Upper lobe of left lung (tissue), 6 donors: ENCODE measurements around the gene MALSU1. TPM values are rescaled to one million over a fixed set of nuclear protein-coding genes. Genes with fewer than 3 reads are reported as not detected.

Experiments used
- ATAC-seq, 2 donors: fragments of 200-7000 bp; cut with Tn5 transposase; one replicate each; pipeline ENCODE4 v1.9.1; 2022; ENCODE audit warnings: mild to moderate bottlenecking in 2 of 2, moderate library complexity in 2 of 2; ENCODE audit not compliant: low FRiP score in 2 of 2
- DNase-seq, 2 donors: peaks; one replicate each; pipeline ENCODE4 v3.0.0-alpha.2; 2019 to 2020
- H3K27ac ChIP-seq, 4 donors: fragments of 200-600 bp; sonication (generic); one replicate each; pipeline ENCODE4 v1.5.1; 2016 to 2019
- H3K27me3 ChIP-seq, 4 donors: fragments of 200-600 bp; sonication (generic); one replicate each; pipeline ENCODE4 v1.5.1; 2017 to 2019
- H3K36me3 ChIP-seq, 4 donors: fragments of 200-600 bp; sonication (generic); one replicate each; pipeline ENCODE4 v1.5.1; 2016 to 2019
- H3K4me1 ChIP-seq, 4 donors: fragments of 200-600 bp; sonication (generic); one replicate each; pipeline ENCODE4 v1.5.1; 2018 to 2019
- H3K4me3 ChIP-seq, 4 donors: fragments of 200-600 bp; sonication (generic); one replicate each; pipeline ENCODE4 v1.5.1; 2017 to 2019; ENCODE audit warnings: mild to moderate bottlenecking in 2 of 4, moderate library complexity in 1 of 4
- H3K9me3 ChIP-seq, 4 donors: fragments of 200-600 bp; sonication (generic); one replicate each; pipeline ENCODE4 v1.5.1; 2018 to 2019
- EP300 ChIP-seq, 4 donors: sonication (generic); formaldehyde crosslinking; IDR thresholded peaks; one replicate each; pipeline ENCODE4 v1.5.1; 2017; ENCODE audit warnings: antibody characterized with exemption in 4 of 4, control low read depth in 2 of 4
- POLR2A ChIP-seq, 4 donors: fragments of 450-650 bp; IDR thresholded peaks; one replicate each; pipeline ENCODE4 v1.5.1; 2016 to 2017; ENCODE audit warnings: antibody characterized with exemption in 4 of 4, mild to moderate bottlenecking in 2 of 4
- POLR2AphosphoS5 ChIP-seq, 2 donors: sonication (generic); formaldehyde crosslinking; IDR thresholded peaks; one replicate each; pipeline ENCODE4 v1.5.1; 2017; ENCODE audit warnings: antibody characterized with exemption in 2 of 2
- WGBS, 2 donors: methylation state at CpG; one replicate each; pipeline ENCODE4 v1.1.5; 2017 to 2018; 5-methylcytosine and 5-hydroxymethylcytosine counted together
- total RNA-seq, 6 donors: library from RNA; depleted of rRNA in 4 of 6; stranded (reverse); fragments of >200 nt in 4 of 6; gene quantifications; one replicate each; pipeline versions ENCODE4 v1.1.0 to v1.2.1, GENCODE V29; 2016 to 2021
- TF ChIP-seq, protein P1 (sequence below), 6 experiments: fragments of 450-650 bp in 4 of 6; fragments of 200-600 bp in 2 of 6; sonication (generic) in 2 of 6; IDR thresholded peaks; one replicate each; pipeline ENCODE4 v1.5.1; 2016 to 2019; ENCODE audit warnings: antibody characterized with exemption in 6 of 6
- donor health status: DM: no; HTN: no; CAD: no; lungs with moderate emphysema.
- donor health status: DM: no; HTN: yes; CAD: no; lungs with severe emphysema.

MALSU1 gene
- total RNA-seq, 6 donors from 2014 or later = 30.5 to 63.2 (median 44.6) TPM

DNA sequence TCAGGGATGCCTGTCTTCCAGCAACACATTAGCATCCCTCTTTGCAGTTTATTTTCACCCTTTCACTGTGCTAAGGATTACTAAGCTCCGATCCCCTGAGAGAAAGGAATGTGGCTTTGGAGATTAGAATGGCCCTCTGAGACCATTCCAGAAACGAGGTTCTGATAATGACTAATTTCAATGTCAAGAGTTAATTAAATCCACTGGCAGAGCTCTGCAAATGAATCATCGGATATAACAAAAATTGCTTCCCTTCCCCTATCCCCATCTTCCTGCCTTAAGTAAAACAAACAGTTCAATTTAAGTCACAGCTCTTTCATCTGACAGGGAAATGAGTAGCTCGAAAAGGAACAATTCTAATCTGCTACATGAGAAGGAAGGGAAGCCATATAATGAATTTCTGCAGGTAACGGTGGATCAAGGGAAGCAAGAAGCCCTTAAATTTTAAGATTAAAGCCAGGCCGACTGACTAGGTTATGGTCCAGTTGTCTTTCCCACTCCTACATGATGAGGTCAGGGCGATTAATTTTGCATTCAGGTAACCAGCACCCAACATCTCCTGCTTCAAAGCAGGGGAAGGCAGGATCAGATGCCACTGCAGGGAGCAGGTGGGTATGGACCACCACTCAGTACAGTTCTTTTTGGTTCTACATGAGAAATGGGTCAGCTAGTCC lies 50.5 kb downstream of the MALSU1 start:
- DNase-seq = no peak
- Histone ChIP-seq H3K9me3 (no peaks in the 10 kb centered on the region), H3K36me3 (no peaks in the 10 kb centered on the region), H3K4me1 (peaks cover 0 to 10% (median 3%) of the 10 kb centered on the region in 4 donors), H3K27ac (no peak overlapping the region), H3K27me3 (no peaks in the 10 kb centered on the region), H3K4me3 (no peak overlapping the region)
- ATAC-seq = no peak
- WGBS, 2 donors = 66 to 68% methylated on average over 7 of the region's 7 CpGs
- no peak for TF ChIP-seq POLR2AphosphoS5 (IDR thresholded peaks at IDR 0.05)
- no peak for TF ChIP-seq EP300 (IDR thresholded peaks at IDR 0.05)
- TF ChIP-seq, protein P1, sequence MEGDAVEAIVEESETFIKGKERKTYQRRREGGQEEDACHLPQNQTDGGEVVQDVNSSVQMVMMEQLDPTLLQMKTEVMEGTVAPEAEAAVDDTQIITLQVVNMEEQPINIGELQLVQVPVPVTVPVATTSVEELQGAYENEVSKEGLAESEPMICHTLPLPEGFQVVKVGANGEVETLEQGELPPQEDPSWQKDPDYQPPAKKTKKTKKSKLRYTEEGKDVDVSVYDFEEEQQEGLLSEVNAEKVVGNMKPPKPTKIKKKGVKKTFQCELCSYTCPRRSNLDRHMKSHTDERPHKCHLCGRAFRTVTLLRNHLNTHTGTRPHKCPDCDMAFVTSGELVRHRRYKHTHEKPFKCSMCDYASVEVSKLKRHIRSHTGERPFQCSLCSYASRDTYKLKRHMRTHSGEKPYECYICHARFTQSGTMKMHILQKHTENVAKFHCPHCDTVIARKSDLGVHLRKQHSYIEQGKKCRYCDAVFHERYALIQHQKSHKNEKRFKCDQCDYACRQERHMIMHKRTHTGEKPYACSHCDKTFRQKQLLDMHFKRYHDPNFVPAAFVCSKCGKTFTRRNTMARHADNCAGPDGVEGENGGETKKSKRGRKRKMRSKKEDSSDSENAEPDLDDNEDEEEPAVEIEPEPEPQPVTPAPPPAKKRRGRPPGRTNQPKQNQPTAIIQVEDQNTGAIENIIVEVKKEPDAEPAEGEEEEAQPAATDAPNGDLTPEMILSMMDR (IDR thresholded peaks at IDR 0.05) = no peak
- no peak for TF ChIP-seq POLR2A (IDR thresholded peaks at IDR 0.05)

DNA sequence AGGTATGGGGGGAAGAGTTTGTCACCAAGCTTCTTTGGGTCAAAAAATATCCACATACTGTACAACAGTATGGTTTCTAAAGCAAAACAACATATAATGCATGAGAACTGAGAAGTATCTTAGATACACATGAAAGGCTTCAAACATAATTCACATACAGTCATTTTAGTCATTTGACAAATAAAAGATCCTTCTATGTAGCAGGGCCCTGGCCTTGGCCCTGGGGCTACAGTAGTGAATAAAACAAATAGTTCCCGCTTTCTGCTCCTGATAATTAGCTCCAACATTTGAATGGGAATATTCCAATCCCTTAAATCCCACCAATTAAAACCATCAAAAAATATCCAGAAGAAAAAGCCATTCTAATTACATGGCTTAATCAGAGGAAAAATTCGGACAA lies 51.3 kb downstream of the MALSU1 start:
- Histone ChIP-seq H3K4me1 (peaks cover 0 to 10% (median 3%) of the 10 kb centered on the region in 4 donors), H3K4me3 (no peak overlapping the region), H3K27ac (no peak overlapping the region), H3K36me3 (no peaks in the 10 kb centered on the region), H3K27me3 (no peaks in the 10 kb centered on the region), H3K9me3 (no peaks in the 10 kb centered on the region)
- no peak for TF ChIP-seq EP300 (IDR thresholded peaks at IDR 0.05)
- no peak for TF ChIP-seq POLR2A (IDR thresholded peaks at IDR 0.05)
- no peak for TF ChIP-seq POLR2AphosphoS5 (IDR thresholded peaks at IDR 0.05)
- TF ChIP-seq, protein P1 (IDR thresholded peaks at IDR 0.05) = no peak
- DNase-seq = no peak
- 98 to 100% methylated on average over 2 of the region's 2 CpGs for WGBS, 2 donors
- no peak for ATAC-seq

DNA sequence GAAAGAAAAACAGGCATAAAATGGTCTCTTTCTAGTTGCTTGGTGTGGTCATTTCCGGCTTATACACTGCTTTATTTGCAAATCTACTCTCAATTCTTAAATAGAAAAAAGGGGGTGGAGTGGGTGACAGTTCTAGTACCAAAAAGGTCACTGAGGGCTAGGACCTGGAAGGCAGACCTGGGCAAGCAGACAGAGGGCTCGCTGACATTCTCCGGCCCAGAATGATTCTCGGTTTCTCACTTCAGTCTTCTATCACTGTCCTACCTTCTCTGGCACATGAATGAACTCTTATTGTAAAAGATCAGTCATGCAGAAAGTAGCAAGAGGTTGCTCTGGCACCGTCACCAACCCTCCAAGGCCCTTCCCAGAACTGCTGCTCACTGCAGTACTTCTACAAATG lies 54.0 kb downstream of the MALSU1 start:
- Histone ChIP-seq H3K9me3 (no peaks in the 10 kb centered on the region), H3K4me3 (no peak overlapping the region), H3K36me3 (no peaks in the 10 kb centered on the region), H3K27ac (no peak overlapping the region), H3K4me1 (peaks cover 0 to 10% (median 8%) of the 10 kb centered on the region in 4 donors), H3K27me3 (no peaks in the 10 kb centered on the region)
- no peak for ATAC-seq
- TF ChIP-seq, protein P1 (IDR thresholded peaks at IDR 0.05) = no peak
- no peak for TF ChIP-seq POLR2A (IDR thresholded peaks at IDR 0.05)
- no peak for DNase-seq
- 85 to 86% methylated on average over 5 of the region's 5 CpGs for WGBS, 2 donors

DNA sequence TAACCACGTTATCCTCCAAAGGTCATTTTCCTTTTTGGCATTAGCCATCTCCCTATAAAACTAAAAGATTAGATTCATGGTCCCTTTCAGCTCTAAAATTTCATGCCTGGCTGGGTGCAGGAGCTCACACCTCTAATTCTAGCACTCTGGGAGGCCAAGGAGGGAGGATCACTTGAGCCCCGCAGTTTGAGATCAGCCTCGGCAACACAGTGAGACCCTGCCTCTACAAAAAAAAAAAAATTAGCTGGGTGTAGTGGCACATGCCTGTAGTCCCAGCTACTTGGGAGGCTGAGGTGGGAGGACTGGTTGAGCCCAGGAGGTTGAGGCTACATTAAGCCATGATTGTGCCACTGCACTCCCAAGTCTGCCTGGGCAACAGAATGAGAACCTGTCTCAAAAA lies 57.0 kb downstream of the MALSU1 start:
- H3K27me3 ChIP-seq = no peaks in the 10 kb centered on the region
- H3K4me3 ChIP-seq = no peak overlapping the region
- ATAC-seq (no peak), DNase-seq (no peak)
- no peak overlapping the region for H3K27ac ChIP-seq
- no peaks in the 10 kb centered on the region for H3K9me3 ChIP-seq
- 82 to 98% methylated on average over 2 to 3 of the region's 3 CpGs for WGBS, 2 donors
- TF ChIP-seq POLR2AphosphoS5 (IDR thresholded peaks at IDR 0.05) (no peak), POLR2A (IDR thresholded peaks at IDR 0.05) (no peak), EP300 (IDR thresholded peaks at IDR 0.05) (no peak)
- TF ChIP-seq, protein P1 (IDR thresholded peaks at IDR 0.05) = no peak
- H3K4me1 ChIP-seq = peaks cover 0 to 10% (median 6%) of the 10 kb centered on the region in 4 donors
- no peaks in the 10 kb centered on the region for H3K36me3 ChIP-seq

DNA sequence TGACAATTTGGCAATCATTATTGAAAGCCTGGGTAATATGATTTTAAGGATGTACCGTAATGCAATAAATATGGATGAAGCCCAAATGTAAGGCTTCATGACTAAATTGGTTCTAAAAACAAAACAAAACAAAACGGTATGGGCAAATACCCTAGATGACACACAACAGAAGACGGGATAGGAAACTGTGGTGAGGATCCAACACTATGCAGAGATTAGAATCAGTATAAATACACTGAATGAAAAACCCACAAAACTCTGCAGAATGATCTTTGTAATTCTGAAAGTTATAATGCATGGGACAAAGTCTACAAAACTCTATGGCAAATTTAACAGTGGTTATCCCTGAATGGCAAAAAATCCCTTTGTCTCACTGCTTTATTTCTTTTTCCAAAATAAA lies 57.6 kb downstream of the MALSU1 start:
- no peak overlapping the region for H3K27ac ChIP-seq
- no peaks in the 10 kb centered on the region for H3K36me3 ChIP-seq
- H3K4me1 ChIP-seq = peaks cover 0 to 10% (median 6%) of the 10 kb centered on the region in 4 donors
- TF ChIP-seq POLR2AphosphoS5 (IDR thresholded peaks at IDR 0.05) = no peak
- H3K27me3 ChIP-seq = no peaks in the 10 kb centered on the region
- no peak overlapping the region for H3K4me3 ChIP-seq
- WGBS, 2 donors = 48 to 61% methylated on average over 3 of the region's 3 CpGs
- DNase-seq = no peak
- no peaks in the 10 kb centered on the region for H3K9me3 ChIP-seq
- ATAC-seq = no peak
